HEK293 (cell line): Measurements from ENCODE around the gene MYO1D.

Experiments
- CTCF ChIP-seq: fragments of 450-650 bp; formaldehyde crosslinking; IDR thresholded peaks from 2 replicates; pipeline ENCODE4 v1.5.1; 2016; ENCODE audit warnings: missing biosample characterization, missing genetic modification characterization
- GFI1B ChIP-seq: fragments of 450-650 bp; formaldehyde crosslinking; IDR thresholded peaks from 2 replicates; pipeline ENCODE4 v1.5.1; 2016; ENCODE audit warnings: missing biosample characterization, missing genetic modification characterization
- REST ChIP-seq: fragments of 450-650 bp; formaldehyde crosslinking; IDR thresholded peaks from 2 replicates; pipeline ENCODE4 v1.5.1; 2016; ENCODE audit warnings: missing biosample characterization, missing genetic modification characterization
- ZBTB21 ChIP-seq: fragments of 450-650 bp; formaldehyde crosslinking; IDR thresholded peaks from 2 replicates; pipeline ENCODE4 v1.5.1; 2017; ENCODE audit warnings: missing biosample characterization, missing genetic modification characterization
- ZEB2 ChIP-seq: fragments of 450-650 bp; formaldehyde crosslinking; IDR thresholded peaks from 2 replicates; pipeline ENCODE4 v1.5.1; 2016; ENCODE audit warnings: missing biosample characterization, missing genetic modification characterization
- ZFP37 ChIP-seq: fragments of 450-650 bp; formaldehyde crosslinking; IDR thresholded peaks from 2 replicates; pipeline ENCODE4 v1.5.1; 2016; ENCODE audit warnings: missing biosample characterization, missing genetic modification characterization
- ZNF114 ChIP-seq: fragments of 450-650 bp; formaldehyde crosslinking; IDR thresholded peaks from 2 replicates; pipeline ENCODE4 v1.5.0; 2017; ENCODE audit warnings: missing biosample characterization, missing genetic modification characterization
- ZNF19 ChIP-seq: fragments of 450-650 bp; formaldehyde crosslinking; IDR thresholded peaks from 2 replicates; pipeline ENCODE4; 2016; ENCODE audit warnings: missing biosample characterization, missing genetic modification characterization, low read depth
- ZNF280D ChIP-seq: fragments of 450-650 bp; formaldehyde crosslinking; IDR thresholded peaks from 2 replicates; pipeline ENCODE4 v1.5.1; 2016; ENCODE audit warnings: missing biosample characterization, missing genetic modification characterization
- ZNF792 ChIP-seq: fragments of 450-650 bp; formaldehyde crosslinking; IDR thresholded peaks from 2 replicates; pipeline ENCODE4 v1.5.1; 2016; ENCODE audit warnings: missing biosample characterization, missing genetic modification characterization

GRCh38 chr17:32631341-32632096 is 245.4 kb downstream of the MYO1D start:
- TF ChIP-seq REST (tag by site-specific recombination) (no peak), CTCF (tag by site-specific recombination) (no peak), ZEB2 (tag by site-specific recombination) (no peak), ZNF280D (tag by site-specific recombination) (no peak), ZNF792 (tag by site-specific recombination) (no peak), ZBTB21 (no peak), ZNF114 (tag by site-specific recombination) (no peak), ZNF19 (tag by site-specific recombination) (no peak), ZFP37 (tag by site-specific recombination) (no peak), GFI1B (tag by site-specific recombination) (no peak)
